ENCODE measurements around the gene PGD.
"Not testable (repeated sequence)": the region's sequence is repeated elsewhere in the genome, so short reads cannot be mapped to it uniquely, and the experiment has no call there.

PGD gene

GRCh38 chr1:10399444-10399941, 629 bp downstream of the PGD start:
- no peak for DNase-seq (ENCODE audit: low spot score)

GRCh38 chr1:10400013-10400412, 1.1 kb downstream of the PGD start:
- no peak for DNase-seq (ENCODE audit: low spot score)

GRCh38 chr1:10401281-10401680, 2.4 kb downstream of the PGD start:
- peak; percentile 59 for DNase-seq (ENCODE audit: low spot score)

GRCh38 chr1:10402729-10403274, 3.9 kb downstream of the PGD start:
- no peak for DNase-seq (ENCODE audit: low spot score)

GRCh38 chr1:10407201-10407600, 8.3 kb downstream of the PGD start:
- no peak for DNase-seq (ENCODE audit: low spot score)

GRCh38 chr1:10415211-10415930, 16.5 kb downstream of the PGD start:
- peak; percentile 26 for DNase-seq (ENCODE audit: low spot score)

- not testable (repeated sequence) for DNase-seq (ENCODE audit: low spot score)
These were observed 17.1 kb downstream of the PGD start for GRCh38 chr1:10415967-10416366.

- not testable (repeated sequence) for DNase-seq (ENCODE audit: low spot score)
These were observed 19.9 kb downstream of the PGD start for GRCh38 chr1:10418741-10419140.

- DNase-seq (ENCODE audit: low spot score) = no peak
These were observed 20.5 kb downstream of the PGD start for GRCh38 chr1:10419351-10419750.

- DNase-seq (ENCODE audit: low spot score) = no peak
These were observed 22.8 kb downstream of the PGD start for GRCh38 chr1:10421637-10422036.

GRCh38 chr1:10424034-10424433, 25.2 kb downstream of the PGD start:
- DNase-seq (ENCODE audit: low spot score) = peak; percentile 73

- no peak for DNase-seq (ENCODE audit: low spot score)
These were observed 25.8 kb downstream of the PGD start for GRCh38 chr1:10424651-10425050.

GRCh38 chr1:10425826-10426534, 27.1 kb downstream of the PGD start:
- not testable (repeated sequence) for DNase-seq (ENCODE audit: low spot score)

GRCh38 chr1:10426535-10426848, 27.6 kb downstream of the PGD start:
- not testable (repeated sequence) for DNase-seq (ENCODE audit: low spot score)

GRCh38 chr1:10428984-10429383, 30.1 kb downstream of the PGD start:
- DNase-seq (ENCODE audit: low spot score) = no peak

- DNase-seq (ENCODE audit: low spot score) = no peak
These were observed 31.0 kb downstream of the PGD start for GRCh38 chr1:10429868-10430215.

- peak; percentile 100 for DNase-seq (ENCODE audit: low spot score)
These were observed 31.6 kb downstream of the PGD start, which contains the start of gene CENPS for GRCh38 chr1:10430216-10431069. Gene CENPS, plus strand, starts transcription at chr1:10430433. Its CDS starts 85 bp downstream, at chr1:10430518.

GRCh38 chr1:10431070-10431730, 32.3 kb downstream of the PGD start:
- DNase-seq (ENCODE audit: low spot score) = peak; percentile 23

GRCh38 chr1:10432910-10433700, 34.2 kb downstream of the PGD start:
- no peak for DNase-seq (ENCODE audit: low spot score)

- no peak for DNase-seq (ENCODE audit: low spot score)
These were observed 34.9 kb downstream of the PGD start for GRCh38 chr1:10433790-10434189.

GRCh38 chr1:10434590-10434989, 35.7 kb downstream of the PGD start:
- no peak for DNase-seq (ENCODE audit: low spot score)
